HG02759 (cell line): ENCODE results near the gene GP2.

Experiments
- ATAC-seq: cut with Tn5 transposase; IDR thresholded peaks from one replicate; pipeline ENCODE4 v1.9.1; 2021; ENCODE audit warnings: mild to moderate bottlenecking, moderate library complexity; ENCODE audit not compliant: unreplicated experiment

GP2 gene

DNA sequence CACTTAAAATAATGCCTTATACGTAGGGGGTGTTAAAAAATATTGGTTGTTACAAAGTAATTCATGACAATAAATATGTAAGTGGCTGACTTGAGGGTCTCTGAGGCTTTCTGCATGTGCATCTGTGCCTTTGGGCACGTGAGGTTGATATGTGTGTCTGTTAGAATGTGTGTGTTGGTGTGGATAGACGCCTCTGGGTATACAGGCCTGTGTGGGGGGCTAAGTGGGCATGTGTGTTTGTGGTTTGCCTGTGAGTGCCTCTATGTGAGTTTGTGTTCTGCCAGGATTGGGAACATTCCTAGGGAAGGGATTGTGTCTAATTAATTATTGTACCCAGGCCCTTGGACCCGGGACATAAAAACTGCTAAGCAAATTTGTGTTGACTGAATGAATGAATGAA, 19.0 kb downstream of the GP2 start:
- no peak for ATAC-seq

DNA sequence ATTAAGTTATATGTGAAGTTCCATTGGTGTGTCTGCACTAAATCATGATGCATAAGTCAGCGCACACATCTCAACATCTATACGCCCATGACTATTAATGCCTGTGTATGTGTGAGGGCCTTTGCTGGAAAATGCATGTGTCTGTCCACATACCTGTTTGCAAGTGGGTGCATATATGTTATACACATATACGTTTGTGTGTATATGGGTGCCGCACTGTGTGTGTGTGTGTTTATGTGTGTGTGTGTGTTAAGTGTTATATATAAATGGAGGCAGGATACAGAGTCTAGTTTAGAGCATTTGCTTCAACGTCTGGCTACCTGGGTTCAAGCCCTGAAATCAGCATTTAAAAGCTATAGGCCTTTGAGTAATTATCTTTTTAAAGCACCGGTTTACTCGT, 19.5 kb downstream of the GP2 start:
- ATAC-seq, result no peak

DNA sequence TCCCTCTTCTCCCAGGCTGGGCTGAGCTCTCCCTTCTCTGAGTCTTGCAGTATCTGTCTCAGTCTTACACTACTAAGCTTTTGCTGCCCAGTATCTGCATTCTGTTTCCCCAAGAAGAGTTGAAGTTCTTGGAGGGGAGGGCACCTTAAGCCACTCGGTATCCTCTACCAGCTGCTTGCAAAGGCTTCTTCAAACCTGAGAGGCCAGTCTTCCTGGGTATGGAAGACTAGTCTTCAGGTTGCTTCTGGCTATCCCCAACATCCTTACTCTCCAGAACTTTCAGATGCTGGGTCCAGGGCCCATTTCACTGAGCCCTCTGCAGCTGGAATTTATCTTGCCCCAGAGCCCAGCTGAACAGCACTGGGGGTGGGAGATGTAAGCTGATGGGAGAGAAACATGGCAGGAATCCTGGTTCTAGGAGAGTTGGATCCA, 20.1 kb downstream of the GP2 start:
- ATAC-seq, result no peak

DNA sequence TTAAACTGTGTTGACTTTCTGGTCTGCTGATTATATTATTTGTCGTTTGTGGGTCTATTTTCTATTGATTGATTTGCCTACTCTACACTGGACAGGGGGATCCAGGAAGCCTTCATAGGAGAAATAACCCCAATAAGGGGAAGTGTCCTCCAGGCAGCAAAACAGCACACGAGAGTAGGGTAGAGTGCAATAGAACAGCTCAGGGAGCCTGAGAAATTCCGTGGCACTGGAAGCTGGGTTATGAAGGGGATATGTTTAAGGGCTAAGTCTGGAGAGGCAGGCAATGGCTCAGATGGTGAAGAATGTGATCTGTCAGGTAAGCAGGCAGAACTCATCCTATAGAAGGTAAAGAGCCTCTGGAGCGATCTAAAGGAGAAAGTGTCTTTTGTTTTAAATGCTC, 20.9 kb downstream of the GP2 start:
- no peak for ATAC-seq

DNA sequence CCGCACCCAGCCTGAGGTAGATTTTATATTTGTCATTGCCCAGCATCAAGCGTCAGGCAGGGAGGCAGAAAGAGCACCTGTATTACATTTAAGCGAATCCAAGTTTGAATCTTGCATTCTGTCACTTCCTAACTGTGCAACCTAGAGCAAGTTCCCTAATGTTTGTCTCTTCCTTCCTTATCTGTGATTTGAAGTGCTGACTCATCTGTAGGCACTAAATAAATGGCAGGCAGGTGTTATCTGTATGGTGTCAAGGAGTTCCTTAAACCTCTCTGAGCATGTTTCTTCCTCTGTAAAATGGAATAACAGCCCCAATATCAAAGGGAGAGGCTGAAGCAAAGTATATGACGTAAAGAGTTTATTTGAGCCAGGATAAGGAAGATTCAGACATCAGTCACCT, 24.3 kb downstream of the GP2 start:
- ATAC-seq, result no peak

DNA sequence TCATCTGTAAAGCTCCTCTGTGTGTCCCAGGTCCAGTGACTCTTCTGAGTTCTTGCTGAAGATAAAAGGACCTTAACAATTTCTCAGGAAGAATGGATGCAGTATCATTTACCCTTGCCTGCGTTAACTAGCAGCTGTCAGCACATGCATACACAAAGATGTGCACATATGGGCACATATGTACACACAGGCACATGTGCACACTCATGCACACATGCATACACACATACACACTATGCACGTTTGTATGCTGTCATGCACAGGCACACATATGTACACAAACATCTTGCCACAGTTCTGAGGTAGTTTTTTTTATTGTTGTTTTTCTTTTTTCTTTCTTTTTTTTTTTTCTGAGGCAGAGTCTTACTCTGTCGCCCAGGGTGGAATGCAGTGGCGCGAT, 24.9 kb downstream of the GP2 start:
- ATAC-seq, result no peak

DNA sequence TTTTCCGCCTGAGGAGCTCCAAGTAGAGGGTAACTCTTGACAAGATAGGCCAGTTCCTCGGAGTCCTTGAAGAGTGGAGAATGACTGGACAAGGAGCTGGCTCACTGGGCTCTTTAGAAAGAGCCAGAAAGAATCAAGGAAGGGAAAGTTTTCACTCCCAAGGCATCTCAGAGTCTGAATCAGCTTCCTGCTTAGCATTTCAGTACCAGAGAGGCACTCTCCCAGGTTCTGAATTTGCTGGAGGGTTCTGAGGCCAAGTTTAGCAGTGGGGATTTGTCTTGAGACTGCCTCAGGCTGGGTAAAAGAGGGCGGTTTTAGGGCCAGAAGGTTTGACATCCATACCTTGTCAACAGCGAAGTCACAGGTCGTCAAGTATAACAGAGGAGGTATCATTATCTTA, 25.5 kb downstream of the GP2 start:
- ATAC-seq, result no peak

DNA sequence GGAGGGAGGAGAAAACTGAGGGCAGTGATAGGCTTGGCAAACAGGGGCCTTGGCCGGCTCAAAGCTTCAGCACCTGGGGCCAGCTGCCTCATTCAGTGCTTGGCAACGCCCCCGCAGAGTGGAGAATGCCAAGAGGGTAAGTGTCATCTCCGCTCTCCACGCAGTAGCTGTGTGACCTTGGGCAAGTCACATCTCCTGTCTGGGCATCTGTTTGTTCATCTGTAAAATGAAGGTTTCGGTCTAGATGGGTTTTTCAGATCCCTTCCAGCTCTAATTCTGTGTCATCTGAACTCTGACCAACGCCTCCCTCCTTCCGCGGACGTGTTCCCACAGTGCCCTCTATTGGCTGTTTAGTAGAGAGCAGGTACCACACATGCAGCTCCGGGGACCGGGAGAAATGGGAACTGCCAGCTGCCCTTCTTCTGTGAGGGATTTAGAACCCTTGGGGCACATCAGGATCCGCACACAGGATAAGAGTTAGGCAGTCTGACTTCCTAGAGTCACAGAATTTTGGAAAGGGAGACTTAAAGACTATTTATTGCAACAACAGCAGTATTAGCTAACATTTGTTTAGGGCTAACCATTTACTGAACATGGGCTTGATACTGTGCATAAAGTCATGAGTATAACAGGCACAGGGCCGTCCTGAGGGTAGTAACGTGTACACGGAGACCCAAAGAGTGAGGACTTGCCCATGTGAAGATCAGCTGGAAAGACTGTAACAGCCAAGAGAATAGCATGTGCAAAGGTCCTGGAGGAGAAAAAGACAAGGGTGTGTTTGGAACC, 26.8 kb downstream of the GP2 start:
- no peak for ATAC-seq

DNA sequence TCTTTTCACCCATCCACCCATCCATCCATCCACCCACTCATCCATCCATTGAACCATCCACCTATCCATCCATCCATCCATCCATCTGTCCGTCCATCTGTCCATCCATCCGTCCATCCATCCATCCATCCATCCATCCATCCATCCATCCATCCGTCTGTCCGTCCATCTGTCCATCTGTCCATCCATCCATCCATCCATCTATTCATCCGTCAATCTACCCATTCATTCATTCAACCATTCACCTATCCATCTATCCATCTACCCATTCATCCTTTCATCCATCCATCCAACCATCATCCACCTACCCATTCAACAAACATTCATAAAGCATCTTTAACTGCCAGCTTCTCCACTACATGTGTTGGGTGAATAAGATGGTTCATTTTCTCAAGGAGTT, 28.9 kb downstream of the GP2 start:
- no peak for ATAC-seq

DNA sequence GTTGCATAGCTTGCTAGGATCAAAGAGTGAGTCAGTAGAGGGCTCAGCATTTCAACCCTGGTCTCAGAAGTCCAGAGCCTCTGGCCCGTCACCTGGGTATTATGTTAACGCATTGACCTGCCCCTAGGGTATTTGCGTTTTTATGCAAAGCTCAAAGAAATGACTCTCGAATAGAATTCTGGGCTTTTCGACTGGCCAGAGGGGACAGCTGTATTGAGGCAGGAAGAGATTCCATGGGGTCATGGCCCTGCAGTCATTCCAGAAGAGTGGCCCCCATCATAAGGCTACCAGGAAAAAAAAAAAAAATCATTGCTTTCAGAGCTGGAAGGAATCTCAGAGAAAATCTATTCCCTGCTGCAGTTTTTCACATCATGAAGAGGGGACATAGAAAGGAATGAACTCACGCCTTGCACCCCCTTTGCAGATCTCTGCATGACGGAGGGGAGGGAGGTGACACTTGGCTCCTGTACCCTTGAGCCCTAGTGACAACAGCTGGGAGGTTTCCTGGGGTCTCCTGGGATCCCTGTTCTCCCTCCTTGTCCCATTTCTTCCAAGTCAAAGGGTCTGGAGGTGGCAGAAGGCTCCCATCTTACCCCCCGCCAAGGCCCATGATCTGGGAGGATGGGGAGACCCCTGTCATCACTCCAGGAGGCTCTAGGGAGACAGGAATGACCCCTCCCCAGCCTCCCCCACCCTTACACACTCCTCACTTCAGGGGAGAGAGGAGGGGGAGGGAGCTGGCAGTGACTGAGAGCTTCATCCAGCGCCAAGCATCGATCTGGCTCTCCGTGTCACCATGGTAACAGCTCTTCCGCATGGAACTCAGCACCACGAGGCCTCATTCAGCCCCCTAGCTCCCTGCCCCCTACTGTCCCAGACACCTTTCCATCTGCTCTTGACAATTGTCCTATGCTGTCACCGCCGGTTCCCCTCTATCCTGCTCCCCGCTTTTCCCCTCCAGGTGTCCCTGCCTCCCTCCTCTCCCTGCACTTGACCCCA, 35.8 kb downstream of the GP2 start:
- ATAC-seq, result no peak

DNA sequence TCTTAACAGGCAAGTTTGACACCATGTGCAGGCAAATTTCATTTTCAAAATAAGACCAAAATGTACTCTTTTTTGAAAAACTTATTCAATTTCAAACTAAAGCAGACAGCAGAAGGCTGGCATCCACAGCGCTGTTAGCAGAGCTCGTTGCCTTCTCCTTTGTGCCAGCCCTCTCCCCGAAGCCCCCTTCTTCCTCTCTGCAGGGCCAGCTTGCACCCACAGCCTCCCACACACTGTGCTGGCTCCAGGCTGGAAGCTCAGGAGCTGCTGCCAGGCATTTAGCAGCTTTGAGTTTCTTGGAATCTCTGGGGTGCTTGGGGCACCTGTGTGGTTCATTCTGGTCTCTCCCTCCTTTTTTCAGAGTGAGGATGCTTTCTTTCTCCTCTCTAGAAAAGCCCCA, 37.7 kb downstream of the GP2 start:
- ATAC-seq, result no peak

DNA sequence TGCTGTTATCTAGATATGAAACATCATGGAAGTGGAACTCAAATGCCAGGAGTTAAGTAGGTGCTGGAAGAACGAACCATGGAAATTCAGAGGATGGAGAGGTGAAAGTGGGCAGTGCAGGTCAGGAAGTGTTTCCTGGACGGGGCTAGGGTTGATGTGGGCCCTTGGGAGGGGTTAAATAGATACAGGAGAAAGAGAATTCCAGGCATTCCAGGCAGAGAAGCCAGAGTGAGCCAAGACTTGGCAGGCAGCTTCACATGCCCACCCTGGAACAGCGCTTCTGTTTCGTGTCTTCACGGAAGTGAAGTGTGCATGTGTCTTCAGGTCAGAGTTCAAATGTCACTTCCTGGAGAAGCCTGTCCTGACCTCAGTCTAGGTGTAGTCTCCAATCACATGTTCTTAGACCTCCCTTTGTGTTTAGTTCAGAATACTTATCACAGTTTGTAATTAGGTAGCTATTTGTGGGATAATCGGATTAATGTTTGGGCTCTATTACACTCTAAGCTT, 41.3 kb downstream of the GP2 start:
- ATAC-seq, result no peak

DNA sequence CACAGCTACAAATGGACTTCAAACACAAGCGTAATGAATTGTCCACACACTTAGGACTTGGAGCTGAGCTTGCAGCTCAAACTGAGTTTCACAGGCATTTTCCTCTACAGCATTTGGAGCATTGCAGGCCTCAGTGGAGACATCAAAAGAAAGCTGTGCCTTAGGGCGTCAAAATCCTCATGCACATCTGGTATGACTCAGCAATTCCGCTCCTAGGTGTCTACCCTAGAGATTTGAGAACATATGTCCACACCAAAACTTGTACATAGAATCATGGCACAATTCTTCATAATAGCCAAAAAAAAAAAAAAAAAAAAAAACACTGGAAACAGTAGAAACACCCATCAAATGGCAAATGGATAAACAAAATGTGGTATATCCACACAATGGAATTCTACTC, 47.1 kb downstream of the GP2 start:
- no peak for ATAC-seq

DNA sequence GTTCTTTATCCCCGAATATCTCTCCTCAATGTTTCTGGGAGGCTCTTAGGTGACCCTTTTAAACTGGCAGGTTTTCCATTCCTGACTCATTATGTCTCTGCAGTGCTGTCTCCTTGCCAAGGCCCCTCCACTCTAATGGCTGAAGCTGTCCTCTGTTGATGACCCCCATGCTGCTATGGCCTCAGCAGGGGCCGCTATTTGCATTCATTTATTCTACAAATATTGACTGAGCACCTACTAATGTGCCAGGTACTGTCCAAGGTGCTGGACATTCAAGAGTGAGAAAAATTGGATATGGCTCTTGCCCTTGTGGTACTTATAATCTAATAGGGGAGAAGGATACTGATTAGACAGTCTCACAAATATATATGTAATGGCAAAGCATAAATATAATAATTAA, 55.4 kb downstream of the GP2 start:
- no peak for ATAC-seq

DNA sequence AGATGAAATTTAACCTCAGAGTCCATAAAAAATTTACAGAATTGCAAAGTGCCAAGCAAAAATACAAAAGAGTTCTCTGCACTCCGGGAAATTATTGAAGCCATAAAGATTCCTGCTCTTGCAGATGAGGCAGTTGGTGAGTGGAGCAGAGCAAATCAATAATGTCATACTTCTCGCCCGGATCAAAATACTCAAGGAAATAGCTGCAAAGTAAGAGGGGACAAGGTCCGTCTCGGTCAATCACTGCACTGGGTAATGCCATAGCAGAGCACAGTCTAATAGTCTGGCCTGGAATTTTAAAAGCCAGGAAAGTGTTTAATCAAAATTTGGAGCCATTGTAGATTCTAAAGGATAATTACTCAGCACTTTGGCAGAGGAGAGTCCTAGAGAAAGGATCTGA, 58.9 kb downstream of the GP2 start:
- no peak for ATAC-seq

DNA sequence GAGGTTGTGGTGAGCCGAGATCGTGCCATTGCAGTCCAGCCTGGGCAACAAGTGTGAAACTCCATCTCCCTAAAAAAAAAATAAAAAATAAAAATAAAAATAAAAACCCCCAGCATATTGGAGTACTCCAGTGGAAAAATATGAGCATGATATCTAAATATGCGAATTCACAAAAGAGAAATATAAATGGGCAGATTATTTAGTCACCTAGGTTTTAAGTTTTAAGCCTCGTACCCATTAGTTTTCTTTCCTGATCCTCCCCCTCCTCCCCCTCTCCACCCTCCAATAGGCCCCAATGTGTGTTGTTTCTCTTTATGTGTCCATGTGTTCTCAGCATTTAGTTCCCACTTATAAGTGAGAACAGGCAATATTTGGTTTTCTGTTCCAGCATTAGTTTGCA, 62.3 kb downstream of the GP2 start:
- ATAC-seq, result no peak

DNA sequence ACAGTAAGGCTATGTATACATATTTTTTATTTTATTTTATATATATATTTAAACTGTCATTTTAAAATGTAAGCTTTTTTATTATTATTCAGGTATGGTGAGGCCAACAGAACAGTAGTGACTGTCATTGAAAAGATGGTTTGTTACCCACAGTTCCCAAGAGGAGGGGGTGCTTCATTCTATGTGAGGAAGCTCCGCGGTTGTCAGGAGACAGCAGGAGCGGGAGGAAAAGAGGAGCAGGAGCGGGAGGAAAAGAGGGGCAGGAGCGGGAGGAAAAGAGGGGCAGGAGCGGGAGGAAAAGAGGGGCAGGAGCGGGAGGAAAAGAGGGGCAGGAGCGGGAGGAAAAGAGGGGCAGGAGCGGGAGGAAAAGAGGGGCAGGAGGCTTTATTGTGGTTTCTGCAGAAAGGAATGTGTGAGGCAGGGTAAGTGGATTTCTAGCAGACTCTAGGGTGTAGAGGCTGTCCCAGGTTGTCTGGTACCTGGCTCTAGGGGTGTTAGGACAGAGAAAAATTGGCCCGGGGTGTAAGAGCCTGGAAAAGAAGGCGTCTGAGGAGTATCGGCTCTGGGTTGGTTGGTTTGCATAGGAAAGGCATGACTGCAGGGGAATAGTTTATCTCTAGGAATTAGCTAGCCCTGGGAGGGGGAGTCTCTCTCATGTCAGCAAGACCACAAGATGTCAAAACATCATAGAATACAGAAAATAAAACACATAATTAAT, 64.0 kb downstream of the GP2 start:
- ATAC-seq, result no peak

DNA sequence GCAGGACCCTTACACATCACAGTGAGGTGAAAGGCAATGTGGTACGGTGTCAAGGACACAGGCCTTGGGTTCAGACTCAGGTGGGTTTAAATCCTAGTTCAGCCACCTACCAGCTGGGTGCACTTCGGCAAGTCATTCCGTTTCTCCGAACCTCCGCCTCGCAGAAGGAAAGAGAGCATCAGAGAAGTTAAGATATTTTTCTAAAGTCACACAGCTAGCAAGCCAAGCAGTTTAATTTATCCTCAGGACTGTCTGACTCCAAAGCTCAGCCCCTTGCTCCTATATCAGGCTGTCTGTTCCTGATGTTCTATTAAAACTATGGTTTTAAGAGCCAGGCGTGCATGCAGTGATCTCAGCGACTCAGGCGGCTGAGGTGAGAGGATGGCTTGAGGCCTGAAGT, 65.1 kb downstream of the GP2 start:
- no peak for ATAC-seq

DNA sequence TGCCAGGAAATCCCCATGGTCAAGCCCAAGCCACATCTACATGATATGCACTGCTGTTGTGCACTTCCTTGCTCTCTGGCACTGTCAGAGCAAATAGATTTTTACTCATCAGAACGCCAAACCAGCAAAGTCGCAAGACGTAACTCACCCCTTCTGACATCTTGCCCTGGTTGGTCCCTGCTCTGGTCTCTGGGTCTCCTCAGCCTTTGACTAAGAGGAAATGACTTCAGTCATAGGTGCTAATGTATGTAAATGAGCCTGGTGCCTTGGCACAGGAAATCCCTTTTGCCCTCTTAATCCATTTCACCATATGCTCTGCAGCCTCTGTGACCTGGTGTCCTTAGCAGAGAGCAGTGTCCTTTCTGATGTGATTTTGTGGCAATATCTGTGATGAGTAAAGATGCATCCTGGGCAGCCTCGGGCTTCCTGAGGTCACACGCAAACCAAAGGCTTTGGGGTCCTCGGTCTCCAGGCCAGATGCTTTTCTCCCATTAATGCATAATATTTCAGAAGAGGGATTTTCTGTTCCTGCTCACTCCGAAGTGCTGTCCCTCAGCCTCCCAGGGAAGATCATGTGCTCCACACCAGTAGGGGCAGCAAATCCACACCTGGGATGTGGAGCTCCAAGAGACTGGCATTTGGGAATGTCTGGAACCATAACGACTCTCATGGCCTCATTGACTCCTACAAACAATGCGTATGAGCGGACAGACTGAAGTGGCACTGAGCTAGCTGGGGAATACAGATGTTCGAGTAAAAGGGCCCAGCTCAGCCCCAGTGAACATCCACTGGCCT, 66.9 kb downstream of the GP2 start:
- ATAC-seq, result no peak
